Naive thymus-derived CD4-positive, alpha-beta T cell (primary cell): Measurements from ENCODE around the gene POM121C. TPM values are rescaled to one million over a fixed set of nuclear protein-coding genes. Genes with fewer than 3 reads are reported as not detected.
"Not testable (repeated sequence)": the region's sequence is repeated elsewhere in the genome, so short reads cannot be mapped to it uniquely, and the experiment has no call there.

ENCODE experiments used
- ATAC-seq: fragments of 150-1000 bp; cut with Tn5 transposase; 2 replicates; pipeline ENCODE4 v1.10.0; 2021; ENCODE audit warnings: mild to moderate bottlenecking, moderate library complexity
- CTCF ChIA-PET: fragments of 350-600 bp; sonication (Branson Sonifier 250); formaldehyde crosslinking; loops from one replicate; lab custom pipeline; 2021; ENCODE audit warnings: antibody characterized with exemption; lab: Charles Lee
- POLR2A ChIA-PET: fragments of 350-600 bp; sonication (Branson Sonifier 250); formaldehyde crosslinking; loops from one replicate; lab custom pipeline; 2021; ENCODE audit warnings: antibody characterized with exemption, inconsistent platforms; lab: Charles Lee
- DNase-seq, 9 donors: peaks; one replicate each; pipeline versions ENCODE4 v3.0.0 to v3.0.0-alpha.2; 2020 to 2022; ENCODE audit warnings: mixed read lengths in 1 of 9
- H3K27ac ChIP-seq: one replicate; pipeline ENCODE4 v1.7.0; 2013; ENCODE audit warnings: mild to moderate bottlenecking, low read depth, low read length, moderate library complexity
- H3K27me3 ChIP-seq, 2 donors: one replicate each; pipeline ENCODE4 v1.7.0; 2013; ENCODE audit warnings: low read length in 2 of 2, mild to moderate bottlenecking in 2 of 2, moderate library complexity in 2 of 2; ENCODE audit not compliant: control insufficient read depth in 2 of 2, insufficient read depth in 2 of 2
- H3K36me3 ChIP-seq, 3 experiments: 1 replicate in 2 of 3; 2 replicates in 1 of 3; pipeline ENCODE4 v1.7.0; 2013; ENCODE audit warnings: low read length in 3 of 3, mild to moderate bottlenecking in 3 of 3, moderate library complexity in 1 of 3; ENCODE audit not compliant: insufficient read depth in 3 of 3, control insufficient read depth in 2 of 3
- H3K4me1 ChIP-seq, 2 donors: one replicate each; pipeline ENCODE4 v1.7.0; 2013; ENCODE audit warnings: low read length in 2 of 2, mild to moderate bottlenecking in 2 of 2, moderate library complexity in 1 of 2; ENCODE audit not compliant: control insufficient read depth in 2 of 2, insufficient read depth in 2 of 2
- H3K4me3 ChIP-seq: 2 replicates; pipeline ENCODE4 v1.7.0; 2013; ENCODE audit warnings: mild to moderate bottlenecking, low read length
- H3K9me3 ChIP-seq, 3 experiments: 1 replicate in 2 of 3; 2 replicates in 1 of 3; pipeline ENCODE4 v1.7.0; 2013; ENCODE audit warnings: low read length in 3 of 3; ENCODE audit not compliant: control insufficient read depth in 2 of 3
- H3K27ac Mint-ChIP-seq, 9 donors: one replicate each; pipeline ENCODE4 v1.8.0; 2020 to 2022; ENCODE audit warnings: mixed read lengths in 9 of 9, mild to moderate bottlenecking in 8 of 9, moderate library complexity in 5 of 9, inconsistent platforms in 2 of 9
- H3K27me3 Mint-ChIP-seq, 5 donors: one replicate each; pipeline ENCODE4 v1.8.0; 2021 to 2022; ENCODE audit warnings: mixed read lengths in 5 of 5, mild to moderate bottlenecking in 1 of 5
- H3K36me3 Mint-ChIP-seq, 5 donors: one replicate each; pipeline ENCODE4 v1.8.0; 2020 to 2022; ENCODE audit warnings: mixed read lengths in 5 of 5, mild to moderate bottlenecking in 3 of 5, inconsistent platforms in 1 of 5
- H3K4me1 Mint-ChIP-seq, 7 donors: one replicate each; pipeline ENCODE4 v1.8.0; 2020 to 2022; ENCODE audit warnings: mixed read lengths in 7 of 7, mild to moderate bottlenecking in 3 of 7, inconsistent platforms in 1 of 7
- H3K4me3 Mint-ChIP-seq, 10 donors: one replicate each; pipeline ENCODE4 v1.8.0; 2020 to 2022; ENCODE audit warnings: mild to moderate bottlenecking in 10 of 10, mixed read lengths in 10 of 10, moderate library complexity in 6 of 10, inconsistent platforms in 2 of 10
- H3K9me3 Mint-ChIP-seq, 11 donors: one replicate each; pipeline ENCODE4 v1.8.0; 2020 to 2022; ENCODE audit warnings: mixed read lengths in 11 of 11, mild to moderate bottlenecking in 4 of 11, inconsistent platforms in 1 of 11, moderate library complexity in 1 of 11
- intact Hi-C, 2 donors: fragments of 100-400 bp; cut with micrococcal nuclease; formaldehyde crosslinking; loops; one replicate each; pipeline ENCODE4 v1.15.1; 2023
- polyA plus RNA-seq, 2 donors: library from polyadenylated mRNA; unstranded; fragments of 300-500 nt; fragmentation: Illumina TruSeq; gene quantifications; one replicate each; pipeline ENCODE4 v1.2.3, GENCODE V29; 2021
- total RNA-seq, 6 experiments: library from RNA in 5 of 6; stranded (reverse) in 5 of 6; gene quantifications; 1 replicate in 5 of 6; 2 replicates in 1 of 6; pipeline ENCODE4 v1.2.3 and lab custom pipeline; 2021 to 2026

POM121C gene
- total and polyA plus RNA-seq, 7 experiments from 2014 or later: 15.6 to 106 (median 93.8) TPM

DNA sequence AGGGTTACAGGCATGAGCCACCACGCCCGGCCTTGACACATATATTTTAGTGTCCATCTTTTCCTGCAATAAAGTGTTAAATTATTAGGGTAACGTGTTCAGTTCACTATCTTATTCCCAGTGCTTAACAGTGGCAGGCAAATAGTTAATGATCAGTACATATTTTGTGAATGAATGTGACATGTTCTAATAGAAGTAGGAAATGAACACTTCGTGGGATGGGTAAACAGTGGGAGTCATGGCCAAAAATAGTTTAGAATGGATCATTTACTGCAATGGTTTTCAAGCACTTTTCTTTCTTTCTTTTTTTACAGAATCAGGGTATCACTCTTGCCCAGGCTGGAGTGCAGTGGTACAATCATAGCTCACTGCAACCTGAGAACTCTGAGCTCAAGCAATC is 15.9 kb downstream of the POM121C start:
- peaks cover 10 to 29% (median 24%) of the 10 kb centered on the region in 5 donors for H3K36me3 Mint-ChIP-seq
- H3K4me1 ChIP-seq, H3K4me3 ChIP-seq, H3K9me3 Mint-ChIP-seq, H3K9me3 ChIP-seq, CTCF ChIA-PET, intact Hi-C loops, ATAC-seq, DNase-seq, H3K4me3 Mint-ChIP-seq, H3K27ac ChIP-seq, H3K27ac Mint-ChIP-seq, H3K27me3 Mint-ChIP-seq, H3K27me3 ChIP-seq, H3K4me1 Mint-ChIP-seq, POLR2A ChIA-PET: not testable (repeated sequence)
- H3K36me3 ChIP-seq: peaks cover 0 to 21% (median 0%) of the 10 kb centered on the region in 3 experiments

DNA sequence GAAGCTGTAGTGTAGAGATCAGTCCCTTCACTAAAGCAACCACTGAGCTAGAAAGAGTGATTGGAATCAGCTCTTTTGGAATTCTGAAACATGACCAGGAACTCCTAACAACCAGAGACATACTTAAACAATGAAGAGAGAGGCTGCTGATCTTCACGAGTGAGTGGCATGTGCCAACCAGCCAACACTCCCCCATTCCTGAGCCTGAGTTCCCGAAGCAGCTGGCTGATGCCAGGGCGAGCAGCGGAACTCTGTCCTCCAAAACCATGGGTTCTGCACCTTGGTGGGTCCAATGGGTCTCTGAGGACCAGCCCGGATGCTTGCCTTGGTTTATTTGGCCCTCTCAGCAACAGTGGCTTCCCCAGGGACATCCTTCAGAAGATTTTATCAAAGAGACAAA is 25.6 kb downstream of the POM121C start:
- ATAC-seq, H3K4me1 ChIP-seq, CTCF ChIA-PET, POLR2A ChIA-PET, H3K27ac ChIP-seq, H3K4me1 Mint-ChIP-seq, DNase-seq, H3K9me3 ChIP-seq, intact Hi-C loops, H3K36me3 Mint-ChIP-seq, H3K4me3 ChIP-seq, H3K27me3 Mint-ChIP-seq, H3K36me3 ChIP-seq, H3K27me3 ChIP-seq, H3K9me3 Mint-ChIP-seq: not testable (repeated sequence)
- Mint-ChIP-seq H3K4me3 (peak overlapping the region in 1 of 10 donors; percentile 57), H3K27ac (peak overlapping the region in 3 of 9 donors; percentile 10 to 54 (median 43))

DNA sequence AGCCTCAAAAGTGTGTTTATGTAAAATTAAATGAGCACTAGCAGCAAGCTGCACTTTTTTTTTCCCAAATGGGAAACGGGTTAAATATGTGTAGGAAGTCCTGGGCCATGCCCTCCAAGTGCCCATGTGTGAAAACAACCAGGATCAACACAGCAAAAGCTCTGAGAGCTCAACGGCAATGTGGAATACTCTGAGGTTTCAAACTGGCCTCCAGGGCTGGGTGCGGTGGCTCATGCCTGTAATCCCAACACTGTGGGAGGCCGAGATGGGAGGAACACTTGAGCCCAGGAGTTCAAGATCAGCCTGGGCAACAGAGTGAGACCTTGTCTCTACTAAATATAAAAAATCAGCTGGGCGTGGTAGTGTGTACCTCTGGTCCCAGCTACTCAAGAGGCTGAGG is 28.1 kb downstream of the POM121C start:
- H3K27me3 Mint-ChIP-seq, H3K9me3 Mint-ChIP-seq, H3K4me1 Mint-ChIP-seq, CTCF ChIA-PET, ATAC-seq, H3K4me3 Mint-ChIP-seq, DNase-seq, POLR2A ChIA-PET, H3K9me3 ChIP-seq, H3K27me3 ChIP-seq, H3K36me3 ChIP-seq, H3K4me1 ChIP-seq, H3K4me3 ChIP-seq, H3K27ac ChIP-seq, H3K36me3 Mint-ChIP-seq, H3K27ac Mint-ChIP-seq: not testable (repeated sequence)
- intact Hi-C loops: loop anchor here in 1 of 2 donors (10.0 kb wide), 1 partner anchor 187 kb away; no protein-coding TSS in a partner anchor

DNA sequence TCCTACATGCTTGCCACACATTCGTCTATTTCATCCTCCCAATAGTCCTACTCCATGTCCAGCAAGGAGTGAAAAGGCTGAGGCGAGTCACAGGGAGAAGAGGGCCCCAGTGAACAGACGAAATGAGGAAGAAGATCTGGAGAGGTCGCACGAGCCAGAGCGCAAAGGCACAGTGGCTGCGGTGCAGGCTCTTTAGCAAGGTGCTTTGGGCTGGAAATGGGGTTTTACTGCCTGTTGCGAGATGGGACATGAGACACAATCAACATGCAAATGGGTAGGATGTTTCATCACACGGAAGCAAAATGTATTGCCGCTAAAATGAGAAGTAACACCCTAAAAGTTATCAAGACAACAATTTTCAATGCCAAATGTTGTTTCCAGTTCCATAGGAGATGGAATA is 29.7 kb downstream of the POM121C start:
- DNase-seq: not testable (repeated sequence)

DNA sequence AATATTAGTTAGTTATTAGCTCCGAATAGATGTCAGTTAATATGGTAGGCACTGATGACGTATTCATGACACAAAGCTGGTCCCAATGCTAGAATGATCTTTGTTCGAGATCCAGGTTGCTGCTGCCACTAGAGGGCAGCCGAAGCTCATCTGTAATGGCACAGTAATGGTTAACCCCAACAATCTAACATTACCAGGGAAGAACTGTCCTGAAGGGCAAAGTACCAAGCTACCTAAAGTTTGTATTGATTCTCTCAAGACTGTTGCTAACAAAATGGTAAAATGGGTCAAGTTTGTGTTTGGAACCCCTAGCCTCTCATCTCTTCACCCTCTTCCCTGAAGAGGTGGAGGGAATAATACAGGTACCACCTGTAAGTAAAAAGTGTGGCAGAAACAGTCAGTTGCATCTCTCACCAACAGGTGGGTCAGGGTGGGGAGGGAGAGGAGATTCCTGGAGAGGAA is 33.6 kb downstream of the POM121C start:
- CTCF ChIA-PET, H3K4me3 Mint-ChIP-seq, H3K4me3 ChIP-seq, POLR2A ChIA-PET, H3K27ac ChIP-seq, H3K9me3 Mint-ChIP-seq, H3K27me3 Mint-ChIP-seq, H3K27me3 ChIP-seq, H3K36me3 ChIP-seq, H3K4me1 Mint-ChIP-seq, H3K9me3 ChIP-seq, H3K4me1 ChIP-seq, H3K36me3 Mint-ChIP-seq: not testable (repeated sequence)
- intact Hi-C loops: loop anchor here in 1 of 2 donors (10.0 kb wide), 1 partner anchor 192 kb away; no protein-coding TSS in a partner anchor
- H3K27ac Mint-ChIP-seq: peak overlapping the region in 1 of 9 donors; percentile 19
- DNase-seq (peak in 4 of 9 donors; percentile 4 to 19 (median 12)), ATAC-seq (peak; percentile 91)

More for the DNA sequence above, 29.7 kb downstream of the POM121C start:
- H3K27ac Mint-ChIP-seq, H3K36me3 Mint-ChIP-seq, H3K9me3 Mint-ChIP-seq, H3K27me3 Mint-ChIP-seq, H3K4me3 ChIP-seq, H3K4me1 Mint-ChIP-seq, H3K27me3 ChIP-seq, H3K4me1 ChIP-seq, H3K27ac ChIP-seq, H3K9me3 ChIP-seq, POLR2A ChIA-PET, CTCF ChIA-PET, H3K4me3 Mint-ChIP-seq, H3K36me3 ChIP-seq: not testable (repeated sequence)
- intact Hi-C loops: loop anchor here in 1 of 2 donors (10.0 kb wide), 1 partner anchor 188 kb away; no protein-coding TSS in a partner anchor
- peak; percentile 56 for ATAC-seq

DNA sequence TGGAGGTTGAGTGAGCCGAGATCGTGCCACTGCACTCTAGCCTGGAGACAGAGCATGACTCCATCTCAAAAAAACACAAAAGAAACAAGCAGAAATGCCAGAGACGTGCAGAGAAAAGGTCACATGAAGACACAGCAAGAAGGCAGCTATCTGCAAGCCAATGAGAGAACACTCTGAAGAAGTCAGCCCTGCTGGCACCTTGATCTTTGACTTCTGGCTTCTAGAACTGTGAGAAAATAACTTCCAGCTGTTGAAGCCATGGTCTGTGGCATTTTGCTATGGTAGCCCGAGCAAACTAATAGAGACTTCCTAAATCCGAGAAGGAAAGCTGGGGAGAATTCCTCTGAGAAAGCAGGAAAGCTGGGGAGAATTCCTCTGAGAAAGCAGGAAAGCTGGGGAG is 36.2 kb downstream of the POM121C start:
- H3K27ac ChIP-seq, CTCF ChIA-PET, ATAC-seq, H3K9me3 Mint-ChIP-seq, DNase-seq, H3K36me3 Mint-ChIP-seq, H3K27me3 ChIP-seq, H3K4me1 Mint-ChIP-seq, H3K4me3 Mint-ChIP-seq, H3K27me3 Mint-ChIP-seq, H3K4me3 ChIP-seq, H3K9me3 ChIP-seq, POLR2A ChIA-PET, H3K4me1 ChIP-seq, H3K36me3 ChIP-seq: not testable (repeated sequence)
- H3K27ac Mint-ChIP-seq: peak overlapping the region in 1 of 9 donors; percentile 65
- intact Hi-C loops: loop anchor here in 1 of 2 donors (10.0 kb wide), 1 partner anchor 195 kb away; no protein-coding TSS in a partner anchor

DNA sequence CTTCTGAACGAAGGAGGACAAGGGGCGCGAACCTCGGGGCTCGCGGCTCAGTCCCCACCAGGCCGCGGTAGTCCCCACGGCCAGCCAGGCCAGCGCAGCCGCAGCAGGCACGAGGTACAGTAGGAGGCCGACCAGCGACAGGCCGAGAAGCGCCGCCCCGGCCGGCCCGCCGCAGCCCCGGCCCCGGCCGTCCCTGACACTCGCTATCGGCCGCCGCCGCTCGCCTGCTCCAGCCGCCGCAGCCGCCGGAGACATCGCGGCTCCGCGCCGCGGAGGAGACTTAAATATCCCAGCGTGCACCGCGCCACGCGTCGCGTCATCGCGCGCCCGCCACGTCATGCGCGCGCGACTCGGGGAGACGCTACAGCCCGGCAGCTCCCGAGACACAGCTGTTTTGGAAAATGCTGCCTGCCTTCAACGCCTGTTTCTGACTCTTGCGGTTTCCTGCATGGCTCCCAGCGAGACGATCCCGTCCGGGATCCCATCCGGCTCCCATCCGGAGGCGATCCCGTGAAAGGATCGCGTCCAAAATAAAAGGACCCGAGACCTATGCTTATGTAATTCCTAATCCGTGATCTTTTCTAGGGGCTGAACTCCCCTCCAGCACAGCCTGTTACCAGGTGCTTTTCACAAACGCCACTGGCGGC is 43.5 kb downstream of the POM121C start:
- Histone ChIP-seq H3K36me3 (peaks cover 8 to 20% (median 19%) of the 10 kb centered on the region in 3 experiments), H3K27ac (peak overlapping the region; percentile 73), H3K4me3 (peak overlapping the region; percentile 59)
- Mint-ChIP-seq H3K27ac (peak overlapping the region; percentile 66 to 99 (median 97)), H3K4me3 (peak overlapping the region; percentile 84 to 97 (median 94)), H3K36me3 (peaks cover 7 to 24% (median 18%) of the 10 kb centered on the region in 5 donors), H3K4me1 (peaks cover 6 to 30% (median 18%) of the 10 kb centered on the region in 7 donors)
- POLR2A ChIA-PET, H3K27me3 Mint-ChIP-seq, H3K9me3 Mint-ChIP-seq, H3K4me1 ChIP-seq, H3K27me3 ChIP-seq, H3K9me3 ChIP-seq, CTCF ChIA-PET: not testable (repeated sequence)
- peak; percentile 26 to 67 (median 61) for DNase-seq
- peak; percentile 98 for ATAC-seq
- intact Hi-C loops: loop anchor here in 1 of 2 donors (2.0 kb wide), 1 partner anchor 16 kb away; no protein-coding TSS in a partner anchor
